Adrenal gland (tissue), 5 donors: Measurements from ENCODE around the gene LRRC63.

Source experiments
- CTCF ChIP-seq, 6 experiments: fragments of 450-650 bp in 4 of 6; fragments of 200-600 bp in 2 of 6; sonication (generic) in 1 of 6; IDR thresholded peaks; 1 replicate in 5 of 6; 2 replicates in 1 of 6; pipeline versions ENCODE4 v1.5.1 to v1.8.0; 2016 to 2021; ENCODE audit warnings: antibody characterized with exemption in 6 of 6, mild to moderate bottlenecking in 2 of 6, moderate library complexity in 1 of 6
- POLR2A ChIP-seq, 2 donors: fragments of 450-650 bp; IDR thresholded peaks; one replicate each; pipeline ENCODE4 v1.6.1; 2017; ENCODE audit warnings: antibody characterized with exemption in 2 of 2, mild to moderate bottlenecking in 2 of 2, moderate library complexity in 1 of 2
- donor health status: DM: no; HTN: no; CAD: no.

DNA sequence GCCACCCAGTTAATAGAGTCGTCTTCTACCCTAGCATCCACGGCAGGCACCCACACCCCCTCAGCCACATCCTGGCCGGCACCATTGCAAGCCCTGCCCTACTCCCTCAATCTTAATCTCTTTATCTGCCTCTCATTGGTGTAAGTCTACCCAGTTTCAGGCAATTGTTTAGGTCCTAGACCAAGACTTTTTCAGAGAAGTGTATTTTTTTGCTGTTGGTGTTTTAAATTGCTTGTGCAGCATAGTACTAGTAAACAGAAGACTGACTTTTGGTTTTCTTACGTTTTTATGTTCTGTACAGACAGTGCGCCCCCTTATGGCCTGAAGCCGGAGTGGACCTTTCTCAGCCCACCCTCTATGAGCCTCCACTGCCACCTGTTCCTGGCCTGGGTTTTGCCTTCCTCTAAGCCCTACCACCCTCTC is 27.4 kb upstream of the LRRC63 start:
- TF ChIP-seq POLR2A (IDR thresholded peaks at IDR 0.05): no peak
- TF ChIP-seq CTCF (IDR thresholded peaks at IDR 0.05): peak in 5 of 6 experiments; percentile 9 to 41 (median 36)
